H9 (cell line): Measurements from ENCODE around the gene TFIP11. TPM values are rescaled to one million over a fixed set of nuclear protein-coding genes. Genes with fewer than 3 reads are reported as not detected.

Source experiments
- DNase-seq: peaks from one replicate; pipeline ENCODE4 v3.0.0-alpha.2; 2017
- H2AFZ ChIP-seq: one replicate; pipeline ENCODE4 v1.6.1; 2013; ENCODE audit warnings: mild to moderate bottlenecking, low read length, control low read depth, moderate library complexity
- H2AK5ac ChIP-seq: 2 replicates; pipeline ENCODE4 v1.6.1; 2013; ENCODE audit warnings: low read length, control low read depth, mixed read lengths; ENCODE audit not compliant: insufficient read length
- H2BK120ac ChIP-seq: one replicate; pipeline ENCODE4 v1.6.1; 2013; ENCODE audit warnings: low read depth, mild to moderate bottlenecking, low read length, control low read depth, inconsistent platforms; ENCODE audit not compliant: poor library complexity, severe bottlenecking
- H2BK12ac ChIP-seq: 2 replicates; pipeline ENCODE4 v1.6.1; 2013; ENCODE audit warnings: low read length, control low read depth, mixed read lengths, low read depth; ENCODE audit not compliant: insufficient read length
- H2BK15ac ChIP-seq: 2 replicates; pipeline ENCODE4 v1.6.1; 2013; ENCODE audit warnings: low read depth, low read length, control low read depth
- H2BK20ac ChIP-seq: one replicate; pipeline ENCODE4 v1.6.1; 2013; ENCODE audit warnings: low read depth, mild to moderate bottlenecking, low read length, control low read depth, inconsistent platforms; ENCODE audit not compliant: poor library complexity, severe bottlenecking
- H2BK5ac ChIP-seq: 2 replicates; pipeline ENCODE4 v1.6.1; 2013; ENCODE audit warnings: low read length, control low read depth, mixed read lengths; ENCODE audit not compliant: insufficient read length
- H3K14ac ChIP-seq: 2 replicates; pipeline ENCODE4 v1.6.1; 2013; ENCODE audit warnings: low read length, control low read depth; ENCODE audit not compliant: insufficient read depth
- H3K18ac ChIP-seq: 2 replicates; pipeline ENCODE4 v1.6.1; 2013; ENCODE audit warnings: low read depth, mild to moderate bottlenecking, mixed read lengths, low read length, control low read depth; ENCODE audit not compliant: insufficient read length
- H3K23ac ChIP-seq: 2 replicates; pipeline ENCODE4 v1.6.1; 2013; ENCODE audit warnings: low read length, control low read depth, mixed read lengths, low read depth; ENCODE audit not compliant: insufficient read length
- H3K23me2 ChIP-seq: 2 replicates; pipeline ENCODE4 v1.6.1; 2013; ENCODE audit warnings: low read depth, mild to moderate bottlenecking, mixed read lengths, low read length, control low read depth; ENCODE audit not compliant: insufficient read length, poor library complexity, severe bottlenecking
- H3K27ac ChIP-seq: 2 replicates; pipeline ENCODE4 v1.5.1; 2013; ENCODE audit warnings: low read length, control low read depth, mixed read lengths, low read depth; ENCODE audit not compliant: insufficient read length
- H3K27me3 ChIP-seq: 2 replicates; pipeline ENCODE4 v1.6.1; 2013; ENCODE audit warnings: low read length, control low read depth, inconsistent platforms; ENCODE audit not compliant: insufficient read depth
- H3K4ac ChIP-seq: 2 replicates; pipeline ENCODE4 v1.6.1; 2013; ENCODE audit warnings: low read depth, mild to moderate bottlenecking, control low read depth, inconsistent platforms, low read length, moderate library complexity
- H3K4me1 ChIP-seq: 2 replicates; pipeline ENCODE4 v1.6.1; 2013; ENCODE audit warnings: low read length, control low read depth, inconsistent platforms; ENCODE audit not compliant: insufficient read depth
- H3K4me2 ChIP-seq: 2 replicates; pipeline ENCODE4 v1.6.1; 2013; ENCODE audit warnings: low read length, control low read depth, mixed read lengths; ENCODE audit not compliant: insufficient read length, insufficient read depth
- H3K56ac ChIP-seq: 2 replicates; pipeline ENCODE4 v1.6.1; 2013; ENCODE audit warnings: low read depth, mild to moderate bottlenecking, mixed read lengths, low read length, control low read depth; ENCODE audit not compliant: insufficient read length
- H3K79me1 ChIP-seq: 2 replicates; pipeline ENCODE4 v1.6.1; 2013; ENCODE audit warnings: low read depth, mild to moderate bottlenecking, moderate library complexity, low read length, control low read depth, inconsistent platforms; ENCODE audit not compliant: insufficient read depth, poor library complexity, severe bottlenecking
- H3K79me2 ChIP-seq: 2 replicates; pipeline ENCODE4 v1.6.1; 2013; ENCODE audit warnings: low read length, control low read depth, inconsistent platforms; ENCODE audit not compliant: insufficient read depth
- H3K9ac ChIP-seq: 2 replicates; pipeline ENCODE4 v1.6.1; 2013; ENCODE audit warnings: low read length, control low read depth, mixed read lengths; ENCODE audit not compliant: insufficient read length; ENCODE audit errors: extremely low read depth
- H3K9me3 ChIP-seq: one replicate; pipeline ENCODE4 v1.6.1; 2013; ENCODE audit warnings: low read depth, low read length, inconsistent platforms; ENCODE audit not compliant: control insufficient read depth
- H3T11ph ChIP-seq: one replicate; pipeline ENCODE4 v1.6.1; 2013; ENCODE audit warnings: mild to moderate bottlenecking, low read length, control low read depth, inconsistent platforms
- H4K20me1 ChIP-seq: one replicate; pipeline ENCODE4 v1.6.1; 2013; ENCODE audit not compliant: control insufficient read depth, insufficient read length, insufficient read depth
- H4K5ac ChIP-seq: 2 replicates; pipeline ENCODE4 v1.6.1; 2013; ENCODE audit warnings: low read depth, mild to moderate bottlenecking, mixed read lengths, low read length, control low read depth; ENCODE audit not compliant: insufficient read length
- H4K8ac ChIP-seq: replicated peaks from 2 replicates; pipeline ENCODE4 v1.6.1; 2013; ENCODE audit warnings: low read length, control low read depth, mixed read lengths, low read depth; ENCODE audit not compliant: insufficient read length
- H4K91ac ChIP-seq: 2 replicates; pipeline ENCODE4 v1.6.1; 2013; ENCODE audit warnings: low read depth, mild to moderate bottlenecking, moderate library complexity, mixed read lengths, low read length, control low read depth; ENCODE audit not compliant: insufficient read length
- H3K27ac Mint-ChIP-seq, 3 experiments: 2 replicates in 2 of 3; 3 replicates in 1 of 3; pipeline ENCODE4 v1.8.0; 2020 to 2021; ENCODE audit warnings: mixed read lengths in 3 of 3, mild to moderate bottlenecking in 1 of 3, moderate library complexity in 1 of 3
- H3K27me3 Mint-ChIP-seq: 2 replicates; pipeline ENCODE4 v1.8.0; 2021; ENCODE audit warnings: low read depth, mild to moderate bottlenecking, moderate library complexity, mixed read lengths
- H3K36me3 Mint-ChIP-seq, 3 experiments: 2 replicates in 2 of 3; 3 replicates in 1 of 3; pipeline ENCODE4 v1.8.0; 2020 to 2021; ENCODE audit warnings: low read depth in 3 of 3, mixed read lengths in 3 of 3; ENCODE audit not compliant: insufficient read depth in 1 of 3
- H3K4me1 Mint-ChIP-seq, 2 experiments: 2 replicates each; pipeline ENCODE4 v1.8.0; 2020; ENCODE audit warnings: mixed read lengths in 2 of 2
- H3K4me3 Mint-ChIP-seq, 2 experiments: 2 replicates in 1 of 2; 3 replicates in 1 of 2; pipeline ENCODE4 v1.8.0; 2020 to 2021; ENCODE audit warnings: mild to moderate bottlenecking in 2 of 2, mixed read lengths in 2 of 2, moderate library complexity in 1 of 2
- H3K9me3 Mint-ChIP-seq, 2 experiments: 2 replicates in 1 of 2; 3 replicates in 1 of 2; pipeline ENCODE4 v1.8.0; 2020; ENCODE audit warnings: mild to moderate bottlenecking in 2 of 2, mixed read lengths in 2 of 2, moderate library complexity in 1 of 2
- WGBS: extraction: QIAGEN DNeasy Blood & Tissue Kit; methylation state at CpG from one replicate; pipeline ENCODE4 v1.1.7; 2013; ENCODE audit warnings: missing lambda C conversion rate, low lambda C conversion rate, mixed read lengths; ENCODE audit not compliant: insufficient read length; ENCODE audit errors: extremely low coverage; 5-methylcytosine and 5-hydroxymethylcytosine counted together
- total RNA-seq: library from RNA; stranded (reverse); gene quantifications from 2 replicates; pipeline ENCODE4 v1.2.1, GENCODE V29; 2021
- TF ChIP-seq, protein P1 (sequence below): fragments of 200-600 bp; sonication (generic); conservative IDR thresholded peaks from 3 replicates; pipeline ENCODE4 v1.8.0; 2021; ENCODE audit warnings: antibody characterized with exemption, mild to moderate bottlenecking

Gene TFIP11
- total RNA-seq, 1 experiment from 2014 or later: 36.4 TPM

DNA sequence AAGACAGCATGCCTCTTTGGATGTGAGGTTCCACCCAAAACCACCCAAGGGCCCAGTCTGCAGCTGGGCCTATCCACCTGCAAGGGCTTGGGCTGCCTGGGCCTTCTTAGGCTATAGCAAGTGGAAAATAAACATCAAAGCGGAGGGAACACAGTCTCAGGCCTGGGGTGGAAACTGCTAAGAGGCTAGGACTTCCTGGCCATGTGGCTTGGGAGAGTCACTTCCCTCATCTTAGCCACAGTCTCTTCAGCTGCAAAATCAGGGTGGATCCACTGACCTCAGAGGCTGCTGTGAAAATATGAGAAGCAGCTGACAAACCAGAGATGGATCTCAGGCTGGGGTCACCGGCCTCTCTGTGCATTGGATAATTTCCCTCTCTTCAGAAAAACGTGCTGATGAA lies 30.6 kb upstream of the TFIP11 start:
- no peaks in the 10 kb centered on the region for H3K4me1 ChIP-seq
- H3K9me3 Mint-ChIP-seq: no peaks in the 10 kb centered on the region
- no peaks in the 10 kb centered on the region for H3K27me3 ChIP-seq
- H2BK15ac ChIP-seq: no peak overlapping the region
- H2BK5ac ChIP-seq: no peak overlapping the region
- no peak overlapping the region for H2BK12ac ChIP-seq
- no peaks in the 10 kb centered on the region for H3K9me3 ChIP-seq
- no peak overlapping the region for H3K4ac ChIP-seq
- H3K4me3 Mint-ChIP-seq: no peak overlapping the region
- peaks cover 0 to 5% of the 10 kb centered on the region in 2 experiments; a peak in 2 of 4 replicates for H3K4me1 Mint-ChIP-seq
- no peaks in the 10 kb centered on the region for H3K27me3 Mint-ChIP-seq
- H4K20me1 ChIP-seq: no peaks in the 10 kb centered on the region
- H3K18ac ChIP-seq: no peak overlapping the region
- H2AFZ ChIP-seq: no peak overlapping the region
- no peak overlapping the region for H2BK20ac ChIP-seq
- no peak overlapping the region for H3K56ac ChIP-seq
- H3K79me1 ChIP-seq: peaks cover 8% of the 10 kb centered on the region
- no peak overlapping the region for H4K5ac ChIP-seq
- H3K27ac Mint-ChIP-seq: peak overlapping the region in 2 of 3 experiments; percentile 7 to 34; a peak in 1 of 7 replicates
- TF ChIP-seq, protein P1, sequence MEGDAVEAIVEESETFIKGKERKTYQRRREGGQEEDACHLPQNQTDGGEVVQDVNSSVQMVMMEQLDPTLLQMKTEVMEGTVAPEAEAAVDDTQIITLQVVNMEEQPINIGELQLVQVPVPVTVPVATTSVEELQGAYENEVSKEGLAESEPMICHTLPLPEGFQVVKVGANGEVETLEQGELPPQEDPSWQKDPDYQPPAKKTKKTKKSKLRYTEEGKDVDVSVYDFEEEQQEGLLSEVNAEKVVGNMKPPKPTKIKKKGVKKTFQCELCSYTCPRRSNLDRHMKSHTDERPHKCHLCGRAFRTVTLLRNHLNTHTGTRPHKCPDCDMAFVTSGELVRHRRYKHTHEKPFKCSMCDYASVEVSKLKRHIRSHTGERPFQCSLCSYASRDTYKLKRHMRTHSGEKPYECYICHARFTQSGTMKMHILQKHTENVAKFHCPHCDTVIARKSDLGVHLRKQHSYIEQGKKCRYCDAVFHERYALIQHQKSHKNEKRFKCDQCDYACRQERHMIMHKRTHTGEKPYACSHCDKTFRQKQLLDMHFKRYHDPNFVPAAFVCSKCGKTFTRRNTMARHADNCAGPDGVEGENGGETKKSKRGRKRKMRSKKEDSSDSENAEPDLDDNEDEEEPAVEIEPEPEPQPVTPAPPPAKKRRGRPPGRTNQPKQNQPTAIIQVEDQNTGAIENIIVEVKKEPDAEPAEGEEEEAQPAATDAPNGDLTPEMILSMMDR: no peak
- no peak overlapping the region for H3K4me2 ChIP-seq
- H4K8ac ChIP-seq: peak overlapping the region; percentile 50
- H3K23ac ChIP-seq: no peak overlapping the region
- no peak overlapping the region for H3K9ac ChIP-seq
- no peak overlapping the region for H3K27ac ChIP-seq
- no peak overlapping the region for H2BK120ac ChIP-seq
- no peak overlapping the region for H3K14ac ChIP-seq
- H3K79me2 ChIP-seq: peaks cover 18% of the 10 kb centered on the region; the same call in 1 of the 2 replicates
- no peak overlapping the region for H3T11ph ChIP-seq
- H3K23me2 ChIP-seq: no peaks in the 10 kb centered on the region
- H2AK5ac ChIP-seq: no peak overlapping the region
- H4K91ac ChIP-seq: no peak overlapping the region
- WGBS: no CpG with 5 or more reads among the region's 3 CpGs
- H3K36me3 Mint-ChIP-seq: peaks cover 21 to 45% (median 35%) of the 10 kb centered on the region in 3 experiments
- no peak for DNase-seq
